ENCODE data around the gene DUOX2. TPM values are rescaled to one million over a fixed set of nuclear protein-coding genes. Genes with fewer than 3 reads are reported as not detected.

The DUOX2 gene
- total RNA-seq, 3 donors from 2014 or later = 3.1 to 40.1 (median 5.1) TPM

GRCh38 chr15:45149060-45149459 is 35.1 kb upstream of the DUOX2 start:
- TF ChIP-seq, protein P1, sequence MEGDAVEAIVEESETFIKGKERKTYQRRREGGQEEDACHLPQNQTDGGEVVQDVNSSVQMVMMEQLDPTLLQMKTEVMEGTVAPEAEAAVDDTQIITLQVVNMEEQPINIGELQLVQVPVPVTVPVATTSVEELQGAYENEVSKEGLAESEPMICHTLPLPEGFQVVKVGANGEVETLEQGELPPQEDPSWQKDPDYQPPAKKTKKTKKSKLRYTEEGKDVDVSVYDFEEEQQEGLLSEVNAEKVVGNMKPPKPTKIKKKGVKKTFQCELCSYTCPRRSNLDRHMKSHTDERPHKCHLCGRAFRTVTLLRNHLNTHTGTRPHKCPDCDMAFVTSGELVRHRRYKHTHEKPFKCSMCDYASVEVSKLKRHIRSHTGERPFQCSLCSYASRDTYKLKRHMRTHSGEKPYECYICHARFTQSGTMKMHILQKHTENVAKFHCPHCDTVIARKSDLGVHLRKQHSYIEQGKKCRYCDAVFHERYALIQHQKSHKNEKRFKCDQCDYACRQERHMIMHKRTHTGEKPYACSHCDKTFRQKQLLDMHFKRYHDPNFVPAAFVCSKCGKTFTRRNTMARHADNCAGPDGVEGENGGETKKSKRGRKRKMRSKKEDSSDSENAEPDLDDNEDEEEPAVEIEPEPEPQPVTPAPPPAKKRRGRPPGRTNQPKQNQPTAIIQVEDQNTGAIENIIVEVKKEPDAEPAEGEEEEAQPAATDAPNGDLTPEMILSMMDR (IDR thresholded peaks at IDR 0.05) = no peak
- Histone ChIP-seq H3K4me1 (ENCODE audit: low read depth) (no peaks in the 10 kb centered on the region), H3K36me3 (ENCODE audit: low read depth) (no peaks in the 10 kb centered on the region), H3K9me3 (no peaks in the 10 kb centered on the region), H3K4me3 (no peak overlapping the region)
- ATAC-seq = no peak
- intact Hi-C loops (cut with DNase I, micrococcal nuclease) = no loop called here
- no peak for DNase-seq

DNA sequence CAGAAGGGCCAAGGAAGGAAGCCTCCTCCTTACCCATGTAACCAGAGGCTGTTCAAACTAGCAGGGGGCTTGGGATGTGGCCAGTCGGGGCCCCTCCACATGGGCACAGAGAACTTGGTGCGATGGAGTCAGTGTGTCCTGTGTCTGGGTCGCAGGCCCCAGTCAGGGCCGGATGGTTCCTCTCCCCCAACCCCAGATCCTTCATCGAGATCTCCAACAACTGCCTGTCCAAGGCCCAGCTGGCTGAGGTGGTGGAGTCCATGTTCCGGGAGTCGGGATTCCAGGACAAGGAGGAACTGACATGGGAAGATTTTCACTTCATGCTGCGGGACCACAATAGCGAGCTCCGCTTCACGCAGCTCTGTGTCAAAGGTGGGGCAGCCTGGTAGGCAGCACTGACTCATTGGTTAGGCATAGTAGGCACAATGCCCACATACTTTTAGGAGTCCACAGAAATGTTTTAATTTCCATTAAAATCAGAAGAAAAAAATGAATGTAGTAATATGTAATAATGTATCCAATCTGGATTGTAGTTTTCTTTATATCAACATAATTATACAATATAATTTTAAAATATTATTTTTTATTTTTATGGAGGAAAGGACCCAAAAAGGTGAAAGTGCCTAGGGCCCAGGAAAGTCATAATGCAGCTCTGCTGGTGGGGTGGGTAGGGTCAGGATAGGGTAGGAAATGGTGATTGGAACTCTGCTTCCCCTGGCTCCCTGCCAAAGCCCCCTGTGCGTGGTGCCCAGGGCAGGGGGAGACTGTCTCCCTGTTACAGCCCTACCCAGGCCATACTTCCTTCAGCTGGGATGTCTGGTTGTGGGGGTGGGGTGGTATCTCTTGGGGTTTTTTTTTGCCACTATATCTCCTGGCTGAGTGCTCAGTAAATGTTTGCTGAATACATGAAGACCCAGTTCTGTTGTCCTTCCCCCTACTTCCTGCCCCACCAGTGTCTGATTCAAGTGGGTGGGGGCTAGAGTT is 34.4 kb upstream of the DUOX2 start:
- no peaks in the 10 kb centered on the region for H3K9me3 ChIP-seq
- TF ChIP-seq, protein P1 (IDR thresholded peaks at IDR 0.05) = no peak
- ATAC-seq (no peak), DNase-seq (no peak)
- intact Hi-C loops (cut with DNase I, micrococcal nuclease) = no loop called here
- no peak overlapping the region for H3K4me3 ChIP-seq
- H3K36me3 ChIP-seq (ENCODE audit: low read depth) = no peaks in the 10 kb centered on the region
- no peaks in the 10 kb centered on the region for H3K4me1 ChIP-seq (ENCODE audit: low read depth)

GRCh38 chr15:45147606-45148005 is 33.6 kb upstream of the DUOX2 start:
- TF ChIP-seq, protein P1 (IDR thresholded peaks at IDR 0.05) = no peak
- H3K4me1 ChIP-seq (ENCODE audit: low read depth) = no peaks in the 10 kb centered on the region
- no peaks in the 10 kb centered on the region for H3K9me3 ChIP-seq
- ATAC-seq = no peak
- intact Hi-C loops (cut with DNase I, micrococcal nuclease) = no loop called here
- no peak overlapping the region for H3K4me3 ChIP-seq
- no peak for DNase-seq
- no peaks in the 10 kb centered on the region for H3K36me3 ChIP-seq (ENCODE audit: low read depth)

DNA sequence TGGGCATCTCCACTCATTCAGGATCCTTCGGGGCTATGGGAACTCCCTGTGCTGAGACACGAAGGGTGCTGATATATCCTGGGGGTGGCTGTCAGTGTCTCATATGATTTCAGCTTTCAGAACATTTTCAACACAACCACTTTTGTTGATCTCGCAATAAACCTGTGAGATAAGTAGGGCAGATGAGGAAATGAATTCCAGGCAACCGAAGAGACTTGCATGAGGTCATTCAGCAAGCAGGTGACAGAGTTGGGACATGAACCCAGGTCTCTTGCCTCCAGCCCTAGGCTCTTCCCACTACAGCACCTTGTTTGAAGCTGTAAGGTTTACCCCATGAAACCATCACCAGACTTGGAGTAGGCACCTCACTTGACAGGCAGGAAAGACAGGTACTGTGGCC is 32.4 kb upstream of the DUOX2 start:
- Histone ChIP-seq H3K9me3 (no peaks in the 10 kb centered on the region), H3K4me3 (no peak overlapping the region), H3K4me1 (ENCODE audit: low read depth) (no peaks in the 10 kb centered on the region), H3K36me3 (ENCODE audit: low read depth) (no peaks in the 10 kb centered on the region)
- DNase-seq (no peak), ATAC-seq (peak; percentile 85)
- TF ChIP-seq, protein P1 (IDR thresholded peaks at IDR 0.05) = no peak
- intact Hi-C loops (cut with DNase I, micrococcal nuclease) = no loop called here

GRCh38 chr15:45144775-45145174 is 30.8 kb upstream of the DUOX2 start:
- intact Hi-C loops (cut with DNase I, micrococcal nuclease) = no loop called here
- TF ChIP-seq, protein P1 (IDR thresholded peaks at IDR 0.05) = no peak
- no peaks in the 10 kb centered on the region for H3K9me3 ChIP-seq
- no peaks in the 10 kb centered on the region for H3K36me3 ChIP-seq (ENCODE audit: low read depth)
- H3K4me1 ChIP-seq (ENCODE audit: low read depth) = no peaks in the 10 kb centered on the region
- H3K4me3 ChIP-seq = no peak overlapping the region
- DNase-seq = no peak
- no peak for ATAC-seq

Measured in mucosa of descending colon (tissue), 3 donors.